ENCODE measurements around the gene PDZD2. TPM values are rescaled to one million over a fixed set of nuclear protein-coding genes. Genes with fewer than 3 reads are reported as not detected.
"Not testable (repeated sequence)": the region's sequence is repeated elsewhere in the genome, so short reads cannot be mapped to it uniquely, and the experiment has no call there.

The PDZD2 gene
- total and polyA plus RNA-seq, 7 donors, result 1.2 to 11.7 (median 7.1) TPM

- no peak for DNase-seq
- Histone ChIP-seq H3K27ac (no peak overlapping the region), H3K4me1 (peaks cover 0 to 26% (median 22%) of the 10 kb centered on the region in 4 donors), H3K36me3 (no peaks in the 10 kb centered on the region), H3K4me3 (no peak overlapping the region), H3K9me3 (no peaks in the 10 kb centered on the region), H3K27me3 (no peaks in the 10 kb centered on the region)
- intact Hi-C loops (cut with DNase I), result loop anchor here (10.0 kb wide), 1 partner anchor 50 kb away; no protein-coding TSS in a partner anchor
- TF ChIP-seq POLR2AphosphoS5 (IDR thresholded peaks at IDR 0.05) (no peak), EP300 (IDR thresholded peaks at IDR 0.05) (no peak), POLR2A (IDR thresholded peaks at IDR 0.05) (no peak), CTCF (IDR thresholded peaks at IDR 0.05) (no peak)
- WGBS, 2 donors, result 84 to 88% methylated on average over 6 of the region's 6 CpGs
These were observed 326.3 kb downstream of the PDZD2 start for GRCh38 chr5:31965227-31965626.

GRCh38 chr5:31966936-31967335 lies 328.0 kb downstream of the PDZD2 start:
- intact Hi-C loops (cut with DNase I), result loop anchor here (10.0 kb wide), 1 partner anchor 48 kb away; no protein-coding TSS in a partner anchor
- peaks cover 0 to 24% (median 20%) of the 10 kb centered on the region in 4 donors for H3K4me1 ChIP-seq
- H3K36me3 ChIP-seq, result no peaks in the 10 kb centered on the region
- WGBS, 2 donors, result 93 to 95% methylated on average over 5 of the region's 5 CpGs
- no peak overlapping the region for H3K27ac ChIP-seq
- H3K27me3 ChIP-seq, result no peaks in the 10 kb centered on the region
- H3K4me3 ChIP-seq, result no peak overlapping the region
- TF ChIP-seq EP300 (IDR thresholded peaks at IDR 0.05), result no peak
- no peak for TF ChIP-seq CTCF (IDR thresholded peaks at IDR 0.05)
- TF ChIP-seq POLR2A (IDR thresholded peaks at IDR 0.05), result no peak
- no peak for TF ChIP-seq POLR2AphosphoS5 (IDR thresholded peaks at IDR 0.05)
- H3K9me3 ChIP-seq, result no peaks in the 10 kb centered on the region
- no peak for DNase-seq

GRCh38 chr5:31967461-31967860 lies 328.5 kb downstream of the PDZD2 start:
- TF ChIP-seq CTCF (IDR thresholded peaks at IDR 0.05) (no peak), POLR2A (IDR thresholded peaks at IDR 0.05) (no peak), EP300 (IDR thresholded peaks at IDR 0.05) (no peak), POLR2AphosphoS5 (IDR thresholded peaks at IDR 0.05) (no peak)
- peaks cover 0 to 19% (median 15%) of the 10 kb centered on the region in 4 donors for H3K4me1 ChIP-seq
- no peak for DNase-seq
- H3K4me3 ChIP-seq, result no peak overlapping the region
- H3K27me3 ChIP-seq, result no peaks in the 10 kb centered on the region
- no peaks in the 10 kb centered on the region for H3K36me3 ChIP-seq
- intact Hi-C loops (cut with DNase I), result loop anchor here (10.0 kb wide), 1 partner anchor 47 kb away; no protein-coding TSS in a partner anchor
- no peak overlapping the region for H3K27ac ChIP-seq
- no peaks in the 10 kb centered on the region for H3K9me3 ChIP-seq
- 82 to 92% methylated on average over 3 of the region's 3 CpGs for WGBS, 2 donors

GRCh38 chr5:31972558-31972957 lies 333.6 kb downstream of the PDZD2 start:
- Histone ChIP-seq H3K27ac (no peak overlapping the region), H3K4me1 (no peaks in the 10 kb centered on the region), H3K9me3 (no peaks in the 10 kb centered on the region), H3K4me3 (no peak overlapping the region), H3K36me3 (no peaks in the 10 kb centered on the region), H3K27me3 (no peaks in the 10 kb centered on the region)
- no peak for DNase-seq
- no peak for TF ChIP-seq CTCF (IDR thresholded peaks at IDR 0.05)
- TF ChIP-seq POLR2AphosphoS5 (IDR thresholded peaks at IDR 0.05), result no peak
- no peak for TF ChIP-seq EP300 (IDR thresholded peaks at IDR 0.05)
- TF ChIP-seq POLR2A (IDR thresholded peaks at IDR 0.05), result no peak
- intact Hi-C loops (cut with DNase I), result no loop called here

- H3K36me3 ChIP-seq; H3K27ac ChIP-seq; H3K9me3 ChIP-seq; DNase-seq; H3K27me3 ChIP-seq; intact Hi-C loops (cut with DNase I); H3K4me3 ChIP-seq; H3K4me1 ChIP-seq: not testable (repeated sequence)
- WGBS, 2 donors, result 75 to 87% methylated on average over 5 of the region's 5 CpGs
These were observed 336.3 kb downstream of the PDZD2 start for GRCh38 chr5:31975189-31975612.

All from sigmoid colon (tissue), 7 donors.